Right lobe of liver (tissue), 4 donors: ENCODE measurements around the gene LRRC3.

Source experiments
- POLR2A ChIP-seq: fragments of 450-650 bp; IDR thresholded peaks from one replicate; pipeline ENCODE4 v1.6.1; 2017; ENCODE audit warnings: antibody characterized with exemption, mild to moderate bottlenecking
- TF ChIP-seq, protein P1 (sequence below), 4 donors: fragments of 200-600 bp in 3 of 4; fragments of 450-650 bp in 1 of 4; IDR thresholded peaks; one replicate each; pipeline versions ENCODE4 v1.5.1 to v1.8.0; 2016 to 2022; ENCODE audit warnings: antibody characterized with exemption in 4 of 4, mild to moderate bottlenecking in 2 of 4
- donor health status: DM: no; HTN: no; CAD: no.
- donor health status: DM: no; HTN: no; CAD: no.
- donor health status: DM: no; HTN: yes; CAD: no.

DNA sequence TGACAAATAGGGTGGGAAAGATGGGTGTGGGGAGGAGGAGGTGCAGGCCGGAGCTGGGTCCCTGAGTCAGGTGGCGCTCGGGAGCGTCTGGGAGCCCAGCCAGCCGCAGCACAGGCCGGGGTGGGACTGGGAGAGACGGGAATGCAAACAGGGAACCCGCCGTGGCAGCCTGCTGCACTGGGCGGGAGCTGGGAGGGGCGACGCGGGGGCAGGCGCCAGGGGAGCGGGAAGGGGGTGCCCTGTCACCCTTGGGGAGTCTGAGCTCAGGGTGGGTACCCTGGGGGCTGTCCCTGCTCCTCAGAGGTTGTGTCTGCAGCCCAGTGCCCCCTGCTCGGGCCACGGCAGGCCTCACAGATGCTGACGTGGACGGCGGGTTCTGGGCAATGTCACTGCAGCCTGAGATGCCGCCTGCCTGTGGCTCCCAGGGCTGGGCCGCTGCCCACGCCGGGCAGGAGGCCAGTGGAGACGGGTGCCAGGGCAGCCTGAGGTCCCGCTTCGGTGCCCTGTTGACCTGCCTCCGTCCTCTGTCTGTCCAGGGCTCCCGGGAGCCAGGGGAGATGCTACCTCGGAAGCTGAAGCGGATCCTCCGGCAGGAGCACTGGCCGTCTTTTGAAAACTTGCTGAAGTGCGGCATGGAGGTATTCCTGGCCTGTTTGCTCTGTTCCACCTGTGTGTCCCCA, 16.6 kb upstream of the LRRC3 start:
- TF ChIP-seq, protein P1, sequence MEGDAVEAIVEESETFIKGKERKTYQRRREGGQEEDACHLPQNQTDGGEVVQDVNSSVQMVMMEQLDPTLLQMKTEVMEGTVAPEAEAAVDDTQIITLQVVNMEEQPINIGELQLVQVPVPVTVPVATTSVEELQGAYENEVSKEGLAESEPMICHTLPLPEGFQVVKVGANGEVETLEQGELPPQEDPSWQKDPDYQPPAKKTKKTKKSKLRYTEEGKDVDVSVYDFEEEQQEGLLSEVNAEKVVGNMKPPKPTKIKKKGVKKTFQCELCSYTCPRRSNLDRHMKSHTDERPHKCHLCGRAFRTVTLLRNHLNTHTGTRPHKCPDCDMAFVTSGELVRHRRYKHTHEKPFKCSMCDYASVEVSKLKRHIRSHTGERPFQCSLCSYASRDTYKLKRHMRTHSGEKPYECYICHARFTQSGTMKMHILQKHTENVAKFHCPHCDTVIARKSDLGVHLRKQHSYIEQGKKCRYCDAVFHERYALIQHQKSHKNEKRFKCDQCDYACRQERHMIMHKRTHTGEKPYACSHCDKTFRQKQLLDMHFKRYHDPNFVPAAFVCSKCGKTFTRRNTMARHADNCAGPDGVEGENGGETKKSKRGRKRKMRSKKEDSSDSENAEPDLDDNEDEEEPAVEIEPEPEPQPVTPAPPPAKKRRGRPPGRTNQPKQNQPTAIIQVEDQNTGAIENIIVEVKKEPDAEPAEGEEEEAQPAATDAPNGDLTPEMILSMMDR (IDR thresholded peaks at IDR 0.05) = peak in 1 of 4 donors; percentile 5
- TF ChIP-seq POLR2A = no peak
